GM23248 (cell line): ENCODE measurements around the gene EDNRA.

Source experiments
- EZH2 ChIP-seq: fragments of 200-600 bp; sonication (generic); IDR thresholded peaks from 2 replicates; pipeline ENCODE4 v1.6.1; 2018; ENCODE audit warnings: antibody characterized with exemption, mild to moderate bottlenecking; ENCODE audit not compliant: insufficient read depth, poor library complexity, severe bottlenecking
- EZH2phosphoT487 ChIP-seq: fragments of 200-600 bp; sonication (generic); IDR thresholded peaks from 2 replicates; pipeline ENCODE4 v1.6.1; 2018; ENCODE audit warnings: antibody characterized with exemption, moderate library complexity, mild to moderate bottlenecking, low read depth; ENCODE audit not compliant: insufficient read depth

DNA sequence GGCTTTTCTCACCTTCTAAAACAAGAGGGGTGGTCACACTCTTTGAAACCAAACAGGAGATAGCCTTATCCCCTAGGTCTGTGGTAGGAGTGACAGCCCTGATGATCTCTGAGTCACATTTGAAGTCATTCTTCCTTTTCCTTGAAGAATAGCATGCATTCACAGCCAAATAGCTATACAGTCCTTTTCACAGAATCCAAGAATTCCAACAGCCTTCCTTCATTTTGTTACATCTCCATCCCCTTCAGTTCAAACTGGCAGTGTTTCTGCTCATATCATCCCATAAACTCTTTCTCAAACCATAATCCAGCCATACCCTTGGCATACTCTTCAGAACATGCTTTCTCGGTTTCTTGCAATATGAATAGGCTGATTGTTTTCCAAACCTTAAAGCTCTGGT is 103.0 kb downstream of the EDNRA start:
- TF ChIP-seq EZH2 (no peak), EZH2phosphoT487 (no peak)
